Mesenchymal stem cell (in vitro differentiated cells and primary cell): Measurements from ENCODE around the gene KIF22.

ENCODE experiments used
- DNase-seq: peaks from one replicate; pipeline ENCODE4 v3.0.0-alpha.2; 2013
- H2AFZ ChIP-seq: one replicate; pipeline ENCODE4 v1.6.1; 2013; ENCODE audit warnings: low read depth, mild to moderate bottlenecking, control low read depth, inconsistent platforms, low read length, moderate library complexity
- H2AK5ac ChIP-seq: 2 replicates; pipeline ENCODE4 v1.6.1; 2013; ENCODE audit warnings: low read length, moderate library complexity, mild to moderate bottlenecking, inconsistent platforms; ENCODE audit not compliant: severe bottlenecking
- H2BK120ac ChIP-seq: one replicate; pipeline ENCODE4 v1.6.1; 2013; ENCODE audit warnings: low read depth, mild to moderate bottlenecking, inconsistent platforms, low read length, moderate library complexity
- H2BK12ac ChIP-seq, 2 experiments: one replicate each; pipeline ENCODE4 v1.6.1; 2013; ENCODE audit warnings: inconsistent platforms in 2 of 2, low read length in 2 of 2, mild to moderate bottlenecking in 2 of 2, moderate library complexity in 2 of 2, control low read depth in 1 of 2
- H2BK15ac ChIP-seq: one replicate; pipeline ENCODE4 v1.6.1; 2013; ENCODE audit warnings: mild to moderate bottlenecking, low read depth, inconsistent platforms; ENCODE audit not compliant: poor library complexity, severe bottlenecking
- H2BK5ac ChIP-seq: 2 replicates; pipeline ENCODE4 v1.6.1; 2013; ENCODE audit warnings: low read depth, mild to moderate bottlenecking, low read length, control low read depth, inconsistent platforms; ENCODE audit not compliant: poor library complexity, severe bottlenecking
- H3K14ac ChIP-seq, 2 experiments: one replicate each; pipeline ENCODE4 v1.6.1; 2013; ENCODE audit warnings: inconsistent platforms in 2 of 2, low read length in 2 of 2, control low read depth in 1 of 2, mild to moderate bottlenecking in 1 of 2, moderate library complexity in 1 of 2
- H3K18ac ChIP-seq, 2 experiments: one replicate each; pipeline ENCODE4 v1.6.1; 2013; ENCODE audit warnings: inconsistent platforms in 2 of 2, low read length in 2 of 2, control low read depth in 1 of 2, low read depth in 1 of 2, mild to moderate bottlenecking in 1 of 2
- H3K23ac ChIP-seq, 2 experiments: one replicate each; pipeline ENCODE4 v1.6.1; 2013; ENCODE audit warnings: inconsistent platforms in 2 of 2, low read length in 2 of 2, mild to moderate bottlenecking in 2 of 2, moderate library complexity in 2 of 2, control low read depth in 1 of 2
- H3K27ac ChIP-seq: 2 replicates; pipeline ENCODE4 v1.5.1; 2013; ENCODE audit warnings: mild to moderate bottlenecking, moderate library complexity, low read length, control low read depth, inconsistent platforms; ENCODE audit not compliant: poor library complexity, severe bottlenecking
- H3K27me3 ChIP-seq, 2 experiments: 2 replicates each; pipeline versions ENCODE4 v1.6.1 to v1.7.0; 2013; ENCODE audit warnings: low read length in 2 of 2, mild to moderate bottlenecking in 2 of 2, moderate library complexity in 2 of 2, control low read depth in 1 of 2, inconsistent platforms in 1 of 2; ENCODE audit not compliant: control insufficient read depth in 1 of 2, insufficient read depth in 1 of 2
- H3K36me3 ChIP-seq, 2 experiments: 2 replicates each; pipeline versions ENCODE4 v1.6.1 to v1.7.0; 2013; ENCODE audit warnings: low read length in 2 of 2, control low read depth in 1 of 2, inconsistent platforms in 1 of 2, low read depth in 1 of 2, mild to moderate bottlenecking in 1 of 2; ENCODE audit not compliant: insufficient read depth in 2 of 2, control insufficient read depth in 1 of 2
- H3K4ac ChIP-seq, 2 experiments: one replicate each; pipeline ENCODE4 v1.6.1; 2013; ENCODE audit warnings: inconsistent platforms in 2 of 2, low read length in 2 of 2, mild to moderate bottlenecking in 2 of 2, moderate library complexity in 2 of 2, control low read depth in 1 of 2, low read depth in 1 of 2
- H3K4me1 ChIP-seq: 2 replicates; pipeline ENCODE4 v1.6.1; 2013; ENCODE audit warnings: low read depth, low read length, control low read depth; ENCODE audit not compliant: control insufficient read depth, insufficient read depth
- H3K4me2 ChIP-seq: 2 replicates; pipeline ENCODE4 v1.6.1; 2013; ENCODE audit warnings: low read length, mild to moderate bottlenecking, inconsistent platforms; ENCODE audit not compliant: poor library complexity, severe bottlenecking
- H3K4me3 ChIP-seq, 2 experiments: 2 replicates each; pipeline versions ENCODE4 v1.5.1 to v1.7.0; 2013; ENCODE audit warnings: low read length in 2 of 2, mild to moderate bottlenecking in 2 of 2, control low read depth in 1 of 2, low read depth in 1 of 2; ENCODE audit not compliant: insufficient read depth in 1 of 2
- H3K79me1 ChIP-seq: replicated peaks from 2 replicates; pipeline ENCODE4 v1.6.1; 2013; ENCODE audit warnings: mild to moderate bottlenecking, control low read depth, low read length, inconsistent platforms; ENCODE audit not compliant: poor library complexity, severe bottlenecking
- H3K9ac ChIP-seq: 2 replicates; pipeline ENCODE4 v1.7.0; 2013; ENCODE audit warnings: mild to moderate bottlenecking, low read length, moderate library complexity
- H3K9me3 ChIP-seq: 2 replicates; pipeline ENCODE4 v1.7.0; 2013; ENCODE audit warnings: mild to moderate bottlenecking, low read length; ENCODE audit not compliant: control insufficient read depth
- H4K8ac ChIP-seq: one replicate; pipeline ENCODE4 v1.6.1; 2013; ENCODE audit warnings: inconsistent platforms, mild to moderate bottlenecking, low read length, moderate library complexity
- H4K91ac ChIP-seq: one replicate; pipeline ENCODE4 v1.6.1; 2013; ENCODE audit warnings: mild to moderate bottlenecking, low read length, inconsistent platforms
- WGBS: methylation state at CpG from one replicate; pipeline ENCODE4 v1.1.7; 2013; ENCODE audit warnings: mixed read lengths; 5-methylcytosine and 5-hydroxymethylcytosine counted together

KIF22 gene

GRCh38 chr16:29845656-29846055 is 55.1 kb downstream of the KIF22 start:
- Histone ChIP-seq H3K79me1 (peaks cover 24% of the 10 kb centered on the region), H3K4me2 (no peak overlapping the region), H2BK15ac (no peak overlapping the region), H3K23ac (no peak overlapping the region), H3K36me3 (peaks cover 91 to 92% of the 10 kb centered on the region in 2 experiments), H3K4me1 (peaks cover 1% of the 10 kb centered on the region), H3K14ac (no peak overlapping the region), H2BK12ac (no peak overlapping the region), H3K4ac (no peak overlapping the region), H4K8ac (no peak overlapping the region), H3K18ac (no peak overlapping the region), H2BK5ac (no peak overlapping the region), H3K9me3 (no peaks in the 10 kb centered on the region), H3K27me3 (no peaks in the 10 kb centered on the region), H3K9ac (peak overlapping the region; percentile 38), H2BK120ac (no peak overlapping the region), H2AFZ (no peak overlapping the region), H3K4me3 (peak overlapping the region in 1 of 2 experiments; percentile 29), H4K91ac (no peak overlapping the region), H2AK5ac (no peak overlapping the region), H3K27ac (no peak overlapping the region)
- DNase-seq, result no peak
- WGBS, result 97% methylated on average over 18 of the region's 18 CpGs

- DNase-seq, result peak; percentile 69
- H2BK15ac ChIP-seq, result no peak overlapping the region
- no peak overlapping the region for H2BK12ac ChIP-seq
- H3K4me2 ChIP-seq, result no peak overlapping the region
- WGBS, result 59% methylated on average over 14 of the region's 15 CpGs
- H3K27me3 ChIP-seq, result no peaks in the 10 kb centered on the region
- H3K9ac ChIP-seq, result no peak overlapping the region
- no peaks in the 10 kb centered on the region for H3K9me3 ChIP-seq
- H3K79me1 ChIP-seq, result peaks cover 11% of the 10 kb centered on the region
- H3K4me1 ChIP-seq, result no peaks in the 10 kb centered on the region
- no peak overlapping the region for H3K4ac ChIP-seq
- H2BK5ac ChIP-seq, result no peak overlapping the region
- H3K36me3 ChIP-seq, result peaks cover 71% of the 10 kb centered on the region in 2 experiments
- no peak overlapping the region for H4K91ac ChIP-seq
- peak overlapping the region; percentile 19 for H4K8ac ChIP-seq
- H3K18ac ChIP-seq, result no peak overlapping the region
- no peak overlapping the region for H3K27ac ChIP-seq
- H2AK5ac ChIP-seq, result no peak overlapping the region
- H2BK120ac ChIP-seq, result no peak overlapping the region
- H3K23ac ChIP-seq, result no peak overlapping the region
- no peak overlapping the region for H3K14ac ChIP-seq
- no peak overlapping the region for H2AFZ ChIP-seq
- no peak overlapping the region for H3K4me3 ChIP-seq
Observed at GRCh38 chr16:29848420-29849297, 58.1 kb downstream of the KIF22 start.

GRCh38 chr16:29849505-29849904 is 59.0 kb downstream of the KIF22 start:
- Histone ChIP-seq H3K9ac (peak overlapping the region; percentile 1), H3K4me1 (no peaks in the 10 kb centered on the region), H2AK5ac (no peak overlapping the region), H4K91ac (no peak overlapping the region), H4K8ac (no peak overlapping the region), H3K27me3 (no peaks in the 10 kb centered on the region), H3K4me3 (no peak overlapping the region), H3K14ac (no peak overlapping the region), H3K23ac (no peak overlapping the region), H2BK15ac (peak overlapping the region; percentile 12), H2BK5ac (no peak overlapping the region), H3K18ac (no peak overlapping the region), H3K36me3 (peaks cover 63 to 64% of the 10 kb centered on the region in 2 experiments), H2BK12ac (no peak overlapping the region), H3K4me2 (no peak overlapping the region), H3K27ac (no peak overlapping the region), H2BK120ac (no peak overlapping the region), H3K79me1 (peaks cover 7% of the 10 kb centered on the region), H3K9me3 (no peaks in the 10 kb centered on the region), H2AFZ (no peak overlapping the region), H3K4ac (no peak overlapping the region)
- 51% methylated on average over 5 of the region's 5 CpGs for WGBS
- DNase-seq, result no peak

- 100% methylated on average over 2 of the region's 3 CpGs for WGBS
- H4K91ac ChIP-seq, result no peak overlapping the region
- H2BK12ac ChIP-seq, result no peak overlapping the region
- H3K9ac ChIP-seq, result no peak overlapping the region
- H3K9me3 ChIP-seq, result no peaks in the 10 kb centered on the region
- H4K8ac ChIP-seq, result no peak overlapping the region
- H3K27me3 ChIP-seq, result no peaks in the 10 kb centered on the region
- H3K4me3 ChIP-seq, result no peak overlapping the region
- H3K4me1 ChIP-seq, result no peaks in the 10 kb centered on the region
- H3K23ac ChIP-seq, result no peak overlapping the region
- H2BK5ac ChIP-seq, result no peak overlapping the region
- no peak overlapping the region for H3K4me2 ChIP-seq
- H3K4ac ChIP-seq, result no peak overlapping the region
- H2AFZ ChIP-seq, result no peak overlapping the region
- H3K36me3 ChIP-seq, result peaks cover 49% of the 10 kb centered on the region in 2 experiments
- no peak overlapping the region for H3K14ac ChIP-seq
- peaks cover under 1% of the 10 kb centered on the region for H3K79me1 ChIP-seq
- H3K18ac ChIP-seq, result no peak overlapping the region
- no peak for DNase-seq
- no peak overlapping the region for H2BK120ac ChIP-seq
- H3K27ac ChIP-seq, result no peak overlapping the region
- no peak overlapping the region for H2BK15ac ChIP-seq
- no peak overlapping the region for H2AK5ac ChIP-seq
Observed at GRCh38 chr16:29850998-29851397, 60.4 kb downstream of the KIF22 start.
